Right renal pelvis (tissue), 4 donors: ENCODE data around the gene SOCS4. TPM values are rescaled to one million over a fixed set of nuclear protein-coding genes. Genes with fewer than 3 reads are reported as not detected.

Source experiments
- DNase-seq, 4 donors: peaks; one replicate each; pipeline ENCODE4 v3.0.0-alpha.2; 2013; ENCODE audit warnings: low read depth in 4 of 4, low spot score in 3 of 4, missing footprints in 1 of 4
- polyA plus RNA-seq, 4 donors: library from polyadenylated mRNA; unstranded; fragments of 120-200 nt; gene quantifications; one replicate each; pipeline ENCODE4 v1.2.1, GENCODE V29; 2013; ENCODE audit not compliant: insufficient read length in 4 of 4

Gene SOCS4
- polyA plus RNA-seq, 4 donors: 18.0 to 22.4 (median 21.7) TPM

- DNase-seq: no peak
Measured at GRCh38 chr14:55084401-55085059, 57.5 kb downstream of the SOCS4 start.

GRCh38 chr14:55085060-55085660 lies 58.1 kb downstream of the SOCS4 start:
- no peak for DNase-seq

GRCh38 chr14:55086938-55087337 lies 59.9 kb downstream of the SOCS4 start:
- DNase-seq: no peak

GRCh38 chr14:55088356-55088755 lies 61.3 kb downstream of the SOCS4 start:
- no peak for DNase-seq

- no peak for DNase-seq
Measured at GRCh38 chr14:55092341-55092740, 65.3 kb downstream of the SOCS4 start.

- DNase-seq: no peak
Measured at GRCh38 chr14:55094292-55095157, 67.5 kb downstream of the SOCS4 start.

- no peak for DNase-seq
Measured at GRCh38 chr14:55097881-55098560, 71.0 kb downstream of the SOCS4 start.

GRCh38 chr14:55098561-55098898 lies 71.5 kb downstream of the SOCS4 start:
- DNase-seq: no peak

Other genes with a start within 250 kb of the SOCS4 start
- 10 to 100 TPM; 10.4 to 12.2 (median 10.7) TPM for gene GCH1, start 124.4 kb upstream of the SOCS4 start, polyA plus RNA-seq
- 10 to 100 TPM; 15.0 to 20.5 (median 19.7) TPM for gene WDHD1, start 137 bp upstream of the SOCS4 start, polyA plus RNA-seq
- 100 to 1,000 TPM; 101 to 113 (median 106) TPM for gene MAPK1IP1L, start 24.4 kb downstream of the SOCS4 start, polyA plus RNA-seq
- 10 to 100 TPM; 17.6 to 28.0 (median 22.0) TPM for gene LGALS3, start 102.0 kb downstream of the SOCS4 start, polyA plus RNA-seq
- 10 to 100 TPM; 27.2 to 33.3 (median 29.4) TPM for gene DLGAP5, start 164.3 kb downstream of the SOCS4 start, polyA plus RNA-seq
- 10 to 100 TPM; 33.3 to 40.5 (median 39.2) TPM for gene FBXO34, start 244.2 kb downstream of the SOCS4 start, polyA plus RNA-seq